HCT116 (cell line): ENCODE data around the gene SH3GLB2. TPM values are rescaled to one million over a fixed set of nuclear protein-coding genes. Genes with fewer than 3 reads are reported as not detected.

Experiments
- ATAC-seq: fragments of 200-7000 bp; cut with Tn5 transposase; 2 replicates; pipeline ENCODE4 v1.9.1; 2020; ENCODE audit warnings: mild to moderate bottlenecking, moderate library complexity
- BruUV-seq: library from RNA; stranded (reverse); fragments of 400-500 nt; replicated peaks from 2 replicates; lab custom pipeline; 2021; lab: Mats Ljungman, UMichigan
- CTCF ChIA-PET: fragments of 300-600 bp; sonication (Branson Sonifier 250); formaldehyde crosslinking; loops from one replicate; lab custom pipeline; 2021; ENCODE audit warnings: antibody characterized with exemption; lab: Charles Lee
- POLR2A ChIA-PET: fragments of 300-600, 350-600 bp; sonication (Branson Sonifier 250); formaldehyde crosslinking; loops from one replicate; lab custom pipeline; 2021; ENCODE audit warnings: antibody characterized with exemption; lab: Charles Lee
- RAD21 ChIA-PET, 2 experiments: fragments of 300-600 bp; sonication (Branson Sonifier 250); formaldehyde crosslinking; loops; one replicate each; lab custom pipeline; 2023; ENCODE audit warnings: low total read pairs in 2 of 2; ENCODE audit not compliant: uncharacterized antibody in 2 of 2, unreplicated experiment in 2 of 2, low non-redundant PET in 1 of 2; lab: Charles Lee
- DNase-seq: peaks from one replicate; pipeline ENCODE4 v3.0.0-alpha.2; 2010; ENCODE audit warnings: low read depth, low spot score
- H2AFZ ChIP-seq: fragments of 200-600 bp; shearing (Covaris generic), sonication (generic); 2 replicates; pipeline ENCODE4 v1.6.1; 2017; ENCODE audit warnings: low read depth, mixed run types, mixed read lengths, antibody characterized with exemption, low read length; ENCODE audit not compliant: poor library complexity, severe bottlenecking
- H3K27ac ChIP-seq: 2 replicates; pipeline ENCODE4 v1.5.1; 2012; ENCODE audit warnings: low read depth, low read length
- H3K27me3 ChIP-seq: fragments of 200-600 bp; sonication (generic); 2 replicates; pipeline ENCODE4 v1.6.1; 2016; ENCODE audit warnings: mixed run types, low read length, mixed read lengths; ENCODE audit not compliant: insufficient read depth
- H3K36me3 ChIP-seq, 2 experiments: fragments of 200-500 bp in 1 of 2; fragments of 200-600 bp in 1 of 2; sonication (Bioruptor generic) in 1 of 2; sonication (generic) in 1 of 2; 2 replicates each; pipeline versions ENCODE4 v1.5.1 to v1.6.1; 2014 to 2016; ENCODE audit warnings: low read length in 2 of 2, inconsistent platforms in 1 of 2, mixed read lengths in 1 of 2, mixed run types in 1 of 2; ENCODE audit not compliant: insufficient read depth in 2 of 2, control insufficient read depth in 1 of 2
- H3K4me1 ChIP-seq, 2 experiments: fragments of 200-600 bp in 1 of 2; sonication (generic) in 1 of 2; 2 replicates each; pipeline versions ENCODE4 v1.5.1 to v1.6.1; 2012 to 2017; ENCODE audit warnings: low read length in 2 of 2, inconsistent platforms in 1 of 2, mild to moderate bottlenecking in 1 of 2, mixed read lengths in 1 of 2, mixed run types in 1 of 2, moderate library complexity in 1 of 2; ENCODE audit not compliant: insufficient read depth in 2 of 2, control insufficient read depth in 1 of 2
- H3K4me2 ChIP-seq: fragments of 200-600 bp; sonication (generic); 2 replicates; pipeline ENCODE4 v1.6.1; 2017; ENCODE audit warnings: mixed run types, low read length, mixed read lengths
- H3K4me3 ChIP-seq, 2 experiments: fragments of 200-600 bp in 1 of 2; sonication (generic) in 1 of 2; replicated peaks in 1 of 2; 2 replicates each; pipeline ENCODE4 v1.5.1; 2011 to 2016; ENCODE audit warnings: low read length in 2 of 2, control low read depth in 1 of 2, low read depth in 1 of 2, mild to moderate bottlenecking in 1 of 2, mixed read lengths in 1 of 2, mixed run types in 1 of 2
- H3K79me2 ChIP-seq: fragments of 200-600 bp; sonication (generic); 2 replicates; pipeline ENCODE4 v1.6.1; 2017; ENCODE audit warnings: mild to moderate bottlenecking, mixed run types, low read length, moderate library complexity, mixed read lengths; ENCODE audit not compliant: insufficient read depth
- H3K9ac ChIP-seq: fragments of 200-600 bp; sonication (generic); 2 replicates; pipeline ENCODE4 v1.6.1; 2016; ENCODE audit warnings: low read length, mixed read lengths
- H3K9me2 ChIP-seq: fragments of 200-600 bp; sonication (generic), shearing (Covaris generic); 2 replicates; pipeline ENCODE4 v1.6.1; 2017; ENCODE audit warnings: mixed run types, mild to moderate bottlenecking, moderate library complexity; ENCODE audit not compliant: insufficient read depth
- H3K9me3 ChIP-seq, 2 experiments: fragments of 200-500 bp in 1 of 2; fragments of 200-600 bp in 1 of 2; sonication (Bioruptor generic) in 1 of 2; sonication (generic) in 1 of 2; 2 replicates each; pipeline ENCODE4 v1.6.1; 2014 to 2017; ENCODE audit warnings: low read length in 2 of 2, mixed read lengths in 2 of 2, inconsistent platforms in 1 of 2, low read depth in 1 of 2, mild to moderate bottlenecking in 1 of 2, mixed run types in 1 of 2, moderate library complexity in 1 of 2; ENCODE audit not compliant: control insufficient read depth in 1 of 2, insufficient read depth in 1 of 2
- H4K20me1 ChIP-seq: fragments of 200-600 bp; sonication (generic), shearing (Covaris generic); 2 replicates; pipeline ENCODE4 v1.6.1; 2017; ENCODE audit warnings: mixed run types, mild to moderate bottlenecking, moderate library complexity; ENCODE audit not compliant: insufficient read depth
- ATF3 ChIP-seq: IDR thresholded peaks from 2 replicates; pipeline ENCODE4 v1.6.1; 2012
- CBX3 ChIP-seq: IDR thresholded peaks from 2 replicates; pipeline ENCODE4 v1.6.1; 2012; ENCODE audit warnings: low read depth
- CEBPB ChIP-seq: IDR thresholded peaks from 2 replicates; pipeline ENCODE4 v1.6.1; 2012; ENCODE audit warnings: low read depth
- EGR1 ChIP-seq: IDR thresholded peaks from 2 replicates; pipeline ENCODE4 v1.6.1; 2012; ENCODE audit warnings: low read depth
- ELF1 ChIP-seq: IDR thresholded peaks from 2 replicates; pipeline ENCODE4 v1.6.1; 2012; ENCODE audit warnings: low read depth, borderline replicate concordance
- EZH2 ChIP-seq: fragments of 200-600 bp; sonication (generic); IDR thresholded peaks from 2 replicates; pipeline ENCODE4 v1.6.1; 2017; ENCODE audit warnings: antibody characterized with exemption, mixed run types
- EZH2phosphoT487 ChIP-seq: fragments of 200-600 bp; IDR thresholded peaks from 2 replicates; pipeline ENCODE4 v1.6.1; 2018; ENCODE audit warnings: antibody characterized with exemption, borderline replicate concordance
- FOSL1 ChIP-seq: IDR thresholded peaks from 2 replicates; pipeline ENCODE4 v1.6.1; 2012; ENCODE audit warnings: low read depth
- JUND ChIP-seq: IDR thresholded peaks from 2 replicates; pipeline ENCODE4 v1.6.1; 2012
- POLR2A ChIP-seq: IDR thresholded peaks from 2 replicates; pipeline ENCODE4 v1.7.0; 2011; ENCODE audit warnings: borderline replicate concordance; ENCODE audit not compliant: insufficient read depth, insufficient read length; ENCODE audit errors: extremely low read depth
- POLR2AphosphoS5 ChIP-seq: IDR thresholded peaks from 2 replicates; pipeline ENCODE4 v1.6.1; 2011; ENCODE audit warnings: mild to moderate bottlenecking, low read depth, low read length, moderate library complexity
- RAD21 ChIP-seq: IDR thresholded peaks from 2 replicates; pipeline ENCODE4 v1.6.1; 2012; ENCODE audit warnings: low read depth, mild to moderate bottlenecking
- SIN3A ChIP-seq: IDR thresholded peaks from 2 replicates; pipeline ENCODE4 v1.6.1; 2012; ENCODE audit warnings: low read depth
- SP1 ChIP-seq: IDR thresholded peaks from 2 replicates; pipeline ENCODE4 v1.6.1; 2012; ENCODE audit warnings: low read depth
- SRF ChIP-seq: IDR thresholded peaks from 2 replicates; pipeline ENCODE4 v1.6.1; 2012; ENCODE audit warnings: low read depth
- TCF7L2 ChIP-seq: IDR thresholded peaks from 2 replicates; pipeline ENCODE4 v1.7.0; 2011; ENCODE audit warnings: borderline replicate concordance, inconsistent platforms; ENCODE audit not compliant: insufficient read depth, insufficient read length; ENCODE audit errors: extremely low read depth
- YY1 ChIP-seq: IDR thresholded peaks from 2 replicates; pipeline ENCODE4 v1.6.1; 2011; ENCODE audit warnings: low read length, low read depth, moderate library complexity, mild to moderate bottlenecking; ENCODE audit not compliant: insufficient replicate concordance; ENCODE audit errors: extremely low read depth
- ZBTB33 ChIP-seq: IDR thresholded peaks from 2 replicates; pipeline ENCODE4 v1.6.1; 2011; ENCODE audit warnings: mild to moderate bottlenecking, low read length, moderate library complexity; ENCODE audit not compliant: insufficient replicate concordance; ENCODE audit errors: extremely low read depth
- ZFX ChIP-seq: fragments of 450-650 bp; IDR thresholded peaks from 2 replicates; pipeline ENCODE4 v1.6.1; 2017
- ZNF274 ChIP-seq: fragments of 200-500 bp; sonication (Bioruptor generic); IDR thresholded peaks from 2 replicates; pipeline ENCODE4 v1.6.1; 2014; ENCODE audit warnings: mild to moderate bottlenecking, low read depth, low read length, inconsistent platforms
- intact Hi-C: fragments of 100-400 bp; cut with micrococcal nuclease; formaldehyde crosslinking; loops from 2 replicates; pipeline ENCODE4 v1.10.0; 2022
- total RNA-seq: library from RNA; stranded (reverse); gene quantifications from one replicate; pipeline ENCODE4 v1.2.1, GENCODE V29; 2021; ENCODE audit not compliant: unreplicated experiment

The SH3GLB2 gene
- total RNA-seq, 1 experiment from 2014 or later: 87.9 TPM

GRCh38 chr9:129011761-129012181, 16.4 kb downstream of the SH3GLB2 start:
- Histone ChIP-seq H3K4me2 (no peak overlapping the region), H3K4me3 (no peak overlapping the region), H3K4me1 (no peaks in the 10 kb centered on the region), H2AFZ (no peak overlapping the region), H3K27ac (no peak overlapping the region), H3K9me2 (no peaks in the 10 kb centered on the region), H3K36me3 (peaks cover 5 to 26% of the 10 kb centered on the region in 2 experiments; a peak in 3 of 4 replicates), H4K20me1 (no peaks in the 10 kb centered on the region), H3K9ac (no peak overlapping the region), H3K27me3 (no peaks in the 10 kb centered on the region), H3K9me3 (no peaks in the 10 kb centered on the region), H3K79me2 (no peaks in the 10 kb centered on the region)
- ATAC-seq (no peak), DNase-seq (no peak)
- BruUV-seq: no TSS peak
- intact Hi-C loops: no loop called here
- RAD21 ChIA-PET: no interaction called here
- POLR2A ChIA-PET: no interaction called here
- no peak for TF ChIP-seq CEBPB
- no peak for TF ChIP-seq ELF1
- TF ChIP-seq TCF7L2: no peak
- no peak for TF ChIP-seq ZBTB33
- TF ChIP-seq POLR2AphosphoS5: no peak
- no peak for TF ChIP-seq ZNF274
- TF ChIP-seq YY1: no peak
- no peak for TF ChIP-seq EGR1
- no peak for TF ChIP-seq SP1
- TF ChIP-seq EZH2phosphoT487: no peak
- TF ChIP-seq JUND: no peak
- TF ChIP-seq CBX3: no peak
- TF ChIP-seq FOSL1: no peak
- no peak for TF ChIP-seq RAD21
- TF ChIP-seq ATF3: no peak
- no peak for TF ChIP-seq SRF
- no peak for TF ChIP-seq EZH2
- no peak for TF ChIP-seq POLR2A
- no peak for TF ChIP-seq SIN3A
- no peak for TF ChIP-seq ZFX
- CTCF ChIA-PET: no interaction called here
